GM12891 (cell line): Measurements from ENCODE around the gene AFAP1.

Source experiments
- POLR2AphosphoS5 ChIP-seq: IDR thresholded peaks from 2 replicates; pipeline ENCODE4 v1.6.1; 2011; ENCODE audit warnings: low read depth, low read length, control low read depth
- TAF1 ChIP-seq: IDR thresholded peaks from 2 replicates; pipeline ENCODE4 v1.6.1; 2011; ENCODE audit warnings: low read depth, low read length, control low read depth

GRCh38 chr4:7868436-7868775 is 71.3 kb downstream of the AFAP1 start:
- no peak for TF ChIP-seq POLR2AphosphoS5
- TF ChIP-seq TAF1 = no peak
